ENCODE data around the gene PLPPR3. TPM values are rescaled to one million over a fixed set of nuclear protein-coding genes. Genes with fewer than 3 reads are reported as not detected.

Gene PLPPR3
- total and polyA plus RNA-seq, 9 of the 15 experiments (the other 6 are each of a cell fraction or from before 2014, with no cell fraction given) = 0.01 to 48.2 (median 8.6) TPM

DNA sequence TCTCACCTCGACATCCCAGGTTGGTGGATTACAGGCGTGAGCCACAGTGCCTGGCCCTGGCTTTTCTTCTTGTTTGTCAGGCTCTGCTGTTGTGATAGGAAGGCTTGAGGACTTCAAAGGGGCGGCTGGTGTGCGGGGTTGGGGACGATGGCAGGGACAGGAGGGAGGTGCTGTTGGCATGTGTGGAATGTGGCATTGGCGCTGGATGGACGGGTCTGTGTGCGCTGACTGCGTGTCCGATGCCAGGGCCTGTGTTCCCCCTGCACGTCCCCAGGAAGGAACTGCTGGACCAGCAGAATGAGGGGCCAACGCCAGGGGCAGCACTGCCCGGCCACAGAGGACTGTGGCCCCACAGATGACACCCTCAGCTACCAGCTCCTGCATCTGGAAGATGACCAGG is 37.2 kb downstream of the PLPPR3 start (continued):
- TF ChIP-seq, protein P1, sequence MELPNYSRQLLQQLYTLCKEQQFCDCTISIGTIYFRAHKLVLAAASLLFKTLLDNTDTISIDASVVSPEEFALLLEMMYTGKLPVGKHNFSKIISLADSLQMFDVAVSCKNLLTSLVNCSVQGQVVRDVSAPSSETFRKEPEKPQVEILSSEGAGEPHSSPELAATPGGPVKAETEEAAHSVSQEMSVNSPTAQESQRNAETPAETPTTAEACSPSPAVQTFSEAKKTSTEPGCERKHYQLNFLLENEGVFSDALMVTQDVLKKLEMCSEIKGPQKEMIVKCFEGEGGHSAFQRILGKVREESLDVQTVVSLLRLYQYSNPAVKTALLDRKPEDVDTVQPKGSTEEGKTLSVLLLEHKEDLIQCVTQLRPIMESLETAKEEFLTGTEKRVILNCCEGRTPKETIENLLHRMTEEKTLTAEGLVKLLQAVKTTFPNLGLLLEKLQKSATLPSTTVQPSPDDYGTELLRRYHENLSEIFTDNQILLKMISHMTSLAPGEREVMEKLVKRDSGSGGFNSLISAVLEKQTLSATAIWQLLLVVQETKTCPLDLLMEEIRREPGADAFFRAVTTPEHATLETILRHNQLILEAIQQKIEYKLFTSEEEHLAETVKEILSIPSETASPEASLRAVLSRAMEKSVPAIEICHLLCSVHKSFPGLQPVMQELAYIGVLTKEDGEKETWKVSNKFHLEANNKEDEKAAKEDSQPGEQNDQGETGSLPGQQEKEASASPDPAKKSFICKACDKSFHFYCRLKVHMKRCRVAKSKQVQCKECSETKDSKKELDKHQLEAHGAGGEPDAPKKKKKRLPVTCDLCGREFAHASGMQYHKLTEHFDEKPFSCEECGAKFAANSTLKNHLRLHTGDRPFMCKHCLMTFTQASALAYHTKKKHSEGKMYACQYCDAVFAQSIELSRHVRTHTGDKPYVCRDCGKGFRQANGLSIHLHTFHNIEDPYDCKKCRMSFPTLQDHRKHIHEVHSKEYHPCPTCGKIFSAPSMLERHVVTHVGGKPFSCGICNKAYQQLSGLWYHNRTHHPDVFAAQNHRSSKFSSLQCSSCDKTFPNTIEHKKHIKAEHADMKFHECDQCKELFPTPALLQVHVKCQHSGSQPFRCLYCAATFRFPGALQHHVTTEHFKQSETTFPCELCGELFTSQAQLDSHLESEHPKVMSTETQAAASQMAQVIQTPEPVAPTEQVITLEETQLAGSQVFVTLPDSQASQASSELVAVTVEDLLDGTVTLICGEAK (IDR thresholded peaks at IDR 0.05) = no peak
- TF ChIP-seq, protein P1 (CRISPR knock-in tag; IDR thresholded peaks at IDR 0.05) = no peak
- TF ChIP-seq PHB2 (IDR thresholded peaks at IDR 0.05; ENCODE audit: low read depth) (no peak), RBM14 (IDR thresholded peaks at IDR 0.05; ENCODE audit: borderline replicate concordance, insufficient read depth, low read depth, low read length) (no peak), NFRKB (IDR thresholded peaks at IDR 0.05; ENCODE audit: low read depth) (no peak), RBM34 (IDR thresholded peaks at IDR 0.05; ENCODE audit: borderline replicate concordance, insufficient read depth, low read length) (no peak)
- TF ChIP-seq, protein P2, sequence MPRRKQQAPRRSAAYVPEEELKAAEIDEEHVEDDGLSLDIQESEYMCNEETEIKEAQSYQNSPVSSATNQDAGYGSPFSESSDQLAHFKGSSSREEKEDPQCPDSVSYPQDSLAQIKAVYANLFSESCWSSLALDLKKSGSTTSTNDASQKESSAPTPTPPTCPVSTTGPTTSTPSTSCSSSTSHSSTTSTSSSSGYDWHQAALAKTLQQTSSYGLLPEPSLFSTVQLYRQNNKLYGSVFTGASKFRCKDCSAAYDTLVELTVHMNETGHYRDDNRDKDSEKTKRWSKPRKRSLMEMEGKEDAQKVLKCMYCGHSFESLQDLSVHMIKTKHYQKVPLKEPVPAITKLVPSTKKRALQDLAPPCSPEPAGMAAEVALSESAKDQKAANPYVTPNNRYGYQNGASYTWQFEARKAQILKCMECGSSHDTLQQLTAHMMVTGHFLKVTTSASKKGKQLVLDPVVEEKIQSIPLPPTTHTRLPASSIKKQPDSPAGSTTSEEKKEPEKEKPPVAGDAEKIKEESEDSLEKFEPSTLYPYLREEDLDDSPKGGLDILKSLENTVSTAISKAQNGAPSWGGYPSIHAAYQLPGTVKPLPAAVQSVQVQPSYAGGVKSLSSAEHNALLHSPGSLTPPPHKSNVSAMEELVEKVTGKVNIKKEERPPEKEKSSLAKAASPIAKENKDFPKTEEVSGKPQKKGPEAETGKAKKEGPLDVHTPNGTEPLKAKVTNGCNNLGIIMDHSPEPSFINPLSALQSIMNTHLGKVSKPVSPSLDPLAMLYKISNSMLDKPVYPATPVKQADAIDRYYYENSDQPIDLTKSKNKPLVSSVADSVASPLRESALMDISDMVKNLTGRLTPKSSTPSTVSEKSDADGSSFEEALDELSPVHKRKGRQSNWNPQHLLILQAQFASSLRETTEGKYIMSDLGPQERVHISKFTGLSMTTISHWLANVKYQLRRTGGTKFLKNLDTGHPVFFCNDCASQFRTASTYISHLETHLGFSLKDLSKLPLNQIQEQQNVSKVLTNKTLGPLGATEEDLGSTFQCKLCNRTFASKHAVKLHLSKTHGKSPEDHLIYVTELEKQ (CRISPR knock-in tag; IDR thresholded peaks at IDR 0.05) = no peak

All from K562 (cell line).